ENCODE results near the gene SDHA.

- TF ChIP-seq CTCF (IDR thresholded peaks at IDR 0.05; ENCODE audit: low read depth, low read length) (no peak), POLR2A (IDR thresholded peaks at IDR 0.05; ENCODE audit: extremely low read depth, insufficient read length) (no peak)
Measured at GRCh38 chr5:170971-171800, 46.9 kb upstream of the SDHA start.

Measured in NB4 (cell line).